B cell (primary cell): ENCODE measurements around the gene CACNA2D2. TPM values are rescaled to one million over a fixed set of nuclear protein-coding genes. Genes with fewer than 3 reads are reported as not detected.

Experiments
- ATAC-seq: fragments of 200-7000 bp; cut with Tn5 transposase; one replicate; pipeline ENCODE4 v1.10.0; 2021; ENCODE audit warnings: low read depth, mild to moderate bottlenecking, moderate number of reproducible peaks, moderate library complexity
- CTCF ChIA-PET: fragments of 350-600 bp; sonication (Branson Sonifier 250); formaldehyde crosslinking; loops from one replicate; lab custom pipeline; 2021; ENCODE audit warnings: antibody characterized with exemption, inconsistent platforms; lab: Charles Lee
- POLR2A ChIA-PET: fragments of 350-600 bp; sonication (Branson Sonifier 250); formaldehyde crosslinking; loops from one replicate; lab custom pipeline; 2021; ENCODE audit warnings: antibody characterized with exemption; lab: Charles Lee
- DNase-seq: peaks from one replicate; pipeline ENCODE4 v3.0.0; 2013
- H2AFZ ChIP-seq: 2 replicates; pipeline ENCODE4 v1.6.1; 2012; ENCODE audit warnings: mild to moderate bottlenecking, low read depth, low read length; ENCODE audit not compliant: insufficient read depth, poor library complexity, severe bottlenecking
- H3K27ac ChIP-seq, 2 donors: 1 replicate in 1 of 2; 2 replicates in 1 of 2; pipeline ENCODE4 v1.5.1; 2012 to 2013; ENCODE audit warnings: low read length in 2 of 2, mild to moderate bottlenecking in 2 of 2, moderate library complexity in 1 of 2
- H3K27me3 ChIP-seq, 4 experiments: fragments of 200-600 bp in 1 of 4; sonication (generic) in 1 of 4; replicated peaks in 1 of 4; 1 replicate in 2 of 4; 2 replicates in 2 of 4; pipeline versions ENCODE4 v1.6.1 to v1.7.0; 2013 to 2016; ENCODE audit warnings: low read length in 3 of 4, mild to moderate bottlenecking in 2 of 4, mixed read lengths in 1 of 4, moderate library complexity in 1 of 4; ENCODE audit not compliant: insufficient read depth in 4 of 4, control insufficient read depth in 3 of 4; ENCODE audit errors: control extremely low read depth in 1 of 4
- H3K36me3 ChIP-seq, 2 experiments: replicated peaks in 1 of 2; 1 replicate in 1 of 2; 2 replicates in 1 of 2; pipeline versions ENCODE4 v1.6.1 to v1.7.1; 2013; ENCODE audit warnings: low read length in 1 of 2; ENCODE audit not compliant: insufficient read depth in 2 of 2, control insufficient read depth in 1 of 2; ENCODE audit errors: control extremely low read depth in 1 of 2, extremely low read depth in 1 of 2
- H3K4me1 ChIP-seq, 2 donors: fragments of 200-600 bp in 1 of 2; sonication (generic) in 1 of 2; 1 replicate in 1 of 2; 2 replicates in 1 of 2; pipeline versions ENCODE4 v1.5.1 to v1.6.1; 2013 to 2017; ENCODE audit warnings: low read length in 2 of 2; ENCODE audit not compliant: control insufficient read depth in 2 of 2, insufficient read depth in 2 of 2
- H3K4me2 ChIP-seq: replicated peaks from 2 replicates; pipeline ENCODE3; 2012; ENCODE audit warnings: mild to moderate bottlenecking, low read depth, low read length; ENCODE audit not compliant: poor library complexity, severe bottlenecking
- H3K4me3 ChIP-seq, 5 experiments: fragments of 200-600 bp in 1 of 5; sonication (generic) in 1 of 5; 1 replicate in 3 of 5; 2 replicates in 2 of 5; pipeline versions ENCODE4 v1.5.1 to v1.7.0; 2011 to 2016; ENCODE audit warnings: low read length in 4 of 5, mild to moderate bottlenecking in 4 of 5, low read depth in 2 of 5, control low read depth in 1 of 5, moderate library complexity in 1 of 5; ENCODE audit not compliant: insufficient read depth in 1 of 5; ENCODE audit errors: control extremely low read depth in 1 of 5, extremely low read depth in 1 of 5
- H3K79me2 ChIP-seq: fragments of 200-600 bp; sonication (generic); one replicate; pipeline ENCODE4 v1.6.0; 2016; ENCODE audit warnings: low read length; ENCODE audit not compliant: control insufficient read depth, insufficient read depth
- H3K9ac ChIP-seq: fragments of 200-600 bp; sonication (generic); 2 replicates; pipeline ENCODE4 v1.6.1; 2017; ENCODE audit warnings: mild to moderate bottlenecking, low read length, moderate library complexity
- H3K9me3 ChIP-seq, 3 donors: one replicate each; pipeline versions ENCODE4 v1.6.1 to v1.7.1; 2013; ENCODE audit warnings: low read length in 2 of 3; ENCODE audit not compliant: control insufficient read depth in 2 of 3, insufficient read depth in 1 of 3; ENCODE audit errors: control extremely low read depth in 1 of 3
- H4K20me1 ChIP-seq: 2 replicates; pipeline ENCODE4 v1.6.0; 2012; ENCODE audit warnings: mild to moderate bottlenecking, low read length; ENCODE audit not compliant: insufficient read depth, control insufficient read depth, poor library complexity, severe bottlenecking
- H3K27ac Mint-ChIP-seq: one replicate; pipeline ENCODE4 v1.8.0; 2021; ENCODE audit warnings: mixed read lengths
- H3K27me3 Mint-ChIP-seq: one replicate; pipeline ENCODE4 v1.8.0; 2021; ENCODE audit warnings: mixed read lengths
- H3K4me1 Mint-ChIP-seq: one replicate; pipeline ENCODE4 v1.8.0; 2021; ENCODE audit warnings: mixed read lengths
- H3K4me3 Mint-ChIP-seq: one replicate; pipeline ENCODE4 v1.8.0; 2021; ENCODE audit warnings: mixed read lengths
- H3K9me3 Mint-ChIP-seq: one replicate; pipeline ENCODE4 v1.8.0; 2022; ENCODE audit warnings: mixed read lengths; ENCODE audit not compliant: insufficient read depth
- CTCF ChIP-seq: fragments of 200-600 bp; IDR thresholded peaks from one replicate; pipeline ENCODE4 v1.8.0; 2022; ENCODE audit warnings: antibody characterized with exemption, mild to moderate bottlenecking
- EZH2 ChIP-seq: IDR thresholded peaks from 2 replicates; pipeline ENCODE4 v1.6.1; 2012; ENCODE audit warnings: borderline replicate concordance, low read depth, mild to moderate bottlenecking, moderate library complexity, low read length; ENCODE audit not compliant: insufficient read depth, poor library complexity, severe bottlenecking
- WGBS: methylation state at CpG from one replicate; pipeline ENCODE4 v1.1.5; 2013; ENCODE audit warnings: missing lambda C conversion rate; ENCODE audit not compliant: insufficient coverage; 5-methylcytosine and 5-hydroxymethylcytosine counted together
- intact Hi-C: fragments of 100-400 bp; cut with micrococcal nuclease; formaldehyde crosslinking; loops from one replicate; pipeline ENCODE4 v1.10.0; 2022
- polyA plus RNA-seq: library from polyadenylated mRNA; depleted of rRNA; stranded (reverse); fragments of >200 nt; gene quantifications from 2 replicates; pipeline ENCODE4 v1.2.3, GENCODE V29; 2012
- total RNA-seq, 2 donors: library from RNA; stranded (reverse); fragments of 120-200 nt in 1 of 2; gene quantifications; 1 replicate in 1 of 2; 2 replicates in 1 of 2; pipeline versions ENCODE4 v1.2.3 to v1.2.4, GENCODE V29; 2013 to 2022

The CACNA2D2 gene
- total and polyA plus RNA-seq, 2 donors (not counting 1 experiment from before 2014, with no cell fraction given), result 0.69 to 1.2 TPM

GRCh38 chr3:50472958-50473357 is 30.5 kb downstream of the CACNA2D2 start:
- Mint-ChIP-seq H3K27me3 (peaks cover 9% of the 10 kb centered on the region), H3K9me3 (no peaks in the 10 kb centered on the region), H3K27ac (no peak overlapping the region), H3K4me3 (no peak overlapping the region), H3K4me1 (no peaks in the 10 kb centered on the region)
- ATAC-seq (no peak), DNase-seq (no peak)
- Histone ChIP-seq H3K9me3 (no peaks in the 10 kb centered on the region), H3K9ac (no peak overlapping the region), H3K27me3 (no peaks in the 10 kb centered on the region), H3K4me3 (no peak overlapping the region), H3K4me1 (no peaks in the 10 kb centered on the region), H3K27ac (no peak overlapping the region), H3K4me2 (no peak overlapping the region), H3K79me2 (no peaks in the 10 kb centered on the region), H3K36me3 (no peaks in the 10 kb centered on the region), H2AFZ (no peak overlapping the region), H4K20me1 (no peaks in the 10 kb centered on the region)
- TF ChIP-seq EZH2, result no peak
- CTCF ChIA-PET, result no interaction called here
- POLR2A ChIA-PET, result no interaction called here
- intact Hi-C loops, result no loop called here
- WGBS, result 77% methylated on average over 6 of the region's 6 CpGs

GRCh38 chr3:50470658-50471057 is 32.8 kb downstream of the CACNA2D2 start:
- Histone ChIP-seq H3K27me3 (no peaks in the 10 kb centered on the region), H3K4me1 (no peaks in the 10 kb centered on the region), H3K36me3 (no peaks in the 10 kb centered on the region), H4K20me1 (no peaks in the 10 kb centered on the region), H3K9ac (no peak overlapping the region), H3K4me3 (no peak overlapping the region), H3K79me2 (no peaks in the 10 kb centered on the region), H2AFZ (no peak overlapping the region), H3K9me3 (no peaks in the 10 kb centered on the region), H3K27ac (no peak overlapping the region), H3K4me2 (no peak overlapping the region)
- DNase-seq (no peak), ATAC-seq (no peak)
- WGBS, result 73% methylated on average over 2 of the region's 12 CpGs
- ChIA-PET POLR2A (no interaction called here), CTCF (no interaction called here)
- no peaks in the 10 kb centered on the region for H3K4me1 Mint-ChIP-seq
- H3K27me3 Mint-ChIP-seq, result peaks cover 6% of the 10 kb centered on the region
- H3K9me3 Mint-ChIP-seq, result no peaks in the 10 kb centered on the region
- TF ChIP-seq EZH2 (no peak), CTCF (no peak)
- H3K4me3 Mint-ChIP-seq, result no peak overlapping the region
- no peak overlapping the region for H3K27ac Mint-ChIP-seq
- intact Hi-C loops, result no loop called here
